Uterus (tissue), 2 donors: ENCODE measurements around the gene TSTD2.

Source experiments
- POLR2A ChIP-seq, 2 donors: fragments of 450-650 bp; IDR thresholded peaks; one replicate each; pipeline ENCODE4 v1.6.1; 2016; ENCODE audit warnings: antibody characterized with exemption in 2 of 2, mild to moderate bottlenecking in 1 of 2, moderate library complexity in 1 of 2
- TF ChIP-seq, protein P1 (sequence below), 4 experiments: fragments of 200-600 bp in 2 of 4; fragments of 450-650 bp in 2 of 4; sonication (generic) in 2 of 4; IDR thresholded peaks; one replicate each; pipeline ENCODE4 v1.5.1; 2016 to 2019; ENCODE audit warnings: antibody characterized with exemption in 4 of 4, mild to moderate bottlenecking in 2 of 4, moderate library complexity in 1 of 4

- TF ChIP-seq POLR2A (IDR thresholded peaks at IDR 0.05): peak in 1 of 2 donors; percentile 26
- TF ChIP-seq, protein P1, sequence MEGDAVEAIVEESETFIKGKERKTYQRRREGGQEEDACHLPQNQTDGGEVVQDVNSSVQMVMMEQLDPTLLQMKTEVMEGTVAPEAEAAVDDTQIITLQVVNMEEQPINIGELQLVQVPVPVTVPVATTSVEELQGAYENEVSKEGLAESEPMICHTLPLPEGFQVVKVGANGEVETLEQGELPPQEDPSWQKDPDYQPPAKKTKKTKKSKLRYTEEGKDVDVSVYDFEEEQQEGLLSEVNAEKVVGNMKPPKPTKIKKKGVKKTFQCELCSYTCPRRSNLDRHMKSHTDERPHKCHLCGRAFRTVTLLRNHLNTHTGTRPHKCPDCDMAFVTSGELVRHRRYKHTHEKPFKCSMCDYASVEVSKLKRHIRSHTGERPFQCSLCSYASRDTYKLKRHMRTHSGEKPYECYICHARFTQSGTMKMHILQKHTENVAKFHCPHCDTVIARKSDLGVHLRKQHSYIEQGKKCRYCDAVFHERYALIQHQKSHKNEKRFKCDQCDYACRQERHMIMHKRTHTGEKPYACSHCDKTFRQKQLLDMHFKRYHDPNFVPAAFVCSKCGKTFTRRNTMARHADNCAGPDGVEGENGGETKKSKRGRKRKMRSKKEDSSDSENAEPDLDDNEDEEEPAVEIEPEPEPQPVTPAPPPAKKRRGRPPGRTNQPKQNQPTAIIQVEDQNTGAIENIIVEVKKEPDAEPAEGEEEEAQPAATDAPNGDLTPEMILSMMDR (IDR thresholded peaks at IDR 0.05): no peak
These were observed 70.6 kb downstream of the TSTD2 start for GRCh38 chr9:97562542-97562941.
